T-helper 2 cell (primary cell): ENCODE measurements around the gene SNF8.

Experiments
- DNase-seq, 5 experiments: peaks; one replicate each; pipeline versions ENCODE4 v3.0.0 to v3.0.0-alpha.2; 2012 to 2022

Gene SNF8

DNA sequence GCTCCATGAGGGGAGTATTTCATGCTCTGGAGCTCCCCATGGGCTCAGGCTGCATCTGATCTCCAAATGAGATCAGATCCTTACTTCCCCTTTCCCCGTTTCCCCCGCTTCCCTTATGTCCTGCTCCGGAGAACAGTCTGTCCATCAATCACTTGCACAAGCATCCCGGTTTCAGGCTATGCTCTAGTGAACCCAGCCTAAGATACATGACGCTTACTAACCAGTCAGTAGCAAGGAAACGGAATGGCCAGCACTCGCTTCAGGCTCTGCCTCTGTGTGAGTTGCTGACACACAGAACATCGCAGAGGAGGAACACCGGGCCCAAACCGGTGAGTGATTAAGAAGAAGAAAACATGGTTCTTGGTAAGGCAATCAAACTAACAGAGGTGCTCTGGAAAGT is 61.5 kb downstream of the SNF8 start:
- no peak for DNase-seq

- DNase-seq = peak in 2 of 5 experiments; percentile 5 to 35
Measured at GRCh38 chr17:48882272-48882671, 62.4 kb downstream of the SNF8 start.
